Measurements from ENCODE around the gene MCFD2. TPM values are rescaled to one million over a fixed set of nuclear protein-coding genes. Genes with fewer than 3 reads are reported as not detected.

MCFD2 gene
- polyA plus RNA-seq, 1 donor (not counting 4 experiments of a cell fraction or from before 2014, with no cell fraction given), result 132 TPM

GRCh38 chr2:46900381-46900780 lies 15.2 kb downstream of the MCFD2 start:
- Histone ChIP-seq H3K4me3 (ENCODE audit: control insufficient read depth in 2 of 3, extremely low read depth in 1 of 3, insufficient read depth in 2 of 3, low read depth in 1 of 3, low read length in 3 of 3) (no peak overlapping the region), H2AFZ (ENCODE audit: control insufficient read depth, low read length) (no peak overlapping the region), H3K27me3 (ENCODE audit: control insufficient read depth, extremely low read depth, insufficient read depth, low read length) (no peaks in the 10 kb centered on the region), H3K4me1 (ENCODE audit: control insufficient read depth, extremely low read depth, insufficient read depth, low read length) (no peaks in the 10 kb centered on the region), H3K79me2 (ENCODE audit: control insufficient read depth, insufficient read depth, low read length) (no peaks in the 10 kb centered on the region), H3K4me2 (ENCODE audit: control insufficient read depth, extremely low read depth, insufficient read depth, low read depth, low read length) (no peak overlapping the region), H3K36me3 (ENCODE audit: control insufficient read depth in 2 of 2, extremely low read depth in 1 of 2, insufficient read depth in 2 of 2, low read length in 2 of 2) (peaks cover 0 to 3% of the 10 kb centered on the region in 2 experiments), H3K9ac (ENCODE audit: control insufficient read depth, extremely low read depth, insufficient read depth, low read length) (no peak overlapping the region), H3K9me3 (ENCODE audit: control insufficient read depth, low read depth, low read length) (no peaks in the 10 kb centered on the region), H3K9me1 (ENCODE audit: control insufficient read depth, extremely low read depth, insufficient read depth, low read length) (no peaks in the 10 kb centered on the region), H3K27ac (ENCODE audit: control insufficient read depth, insufficient read depth, low read length) (no peak overlapping the region), H4K20me1 (ENCODE audit: control insufficient read depth, extremely low read depth, insufficient read depth, low read length) (no peaks in the 10 kb centered on the region)
- dilution Hi-C loops (cut with MboI; ENCODE audit: extremely low pct_ligation_motif_present, low sequenced_read_pairs), result no loop called here
- FAIRE-seq, result no peak
- DNase-seq (ENCODE audit: low read depth, low spot score), result no peak
- TF ChIP-seq CTCF (optimal IDR thresholded peaks at IDR 0.05 in 1 of 3, IDR thresholded peaks at IDR 0.05 in 1 of 3, conservative IDR thresholded peaks at IDR 0.05 in 1 of 3; ENCODE audit: extremely low read depth in 1 of 3, insufficient read depth in 2 of 3, low read length in 3 of 3), result no peak

- no peaks in the 10 kb centered on the region for H3K27me3 ChIP-seq (ENCODE audit: control insufficient read depth, extremely low read depth, insufficient read depth, low read length)
- dilution Hi-C loops (cut with MboI; ENCODE audit: extremely low pct_ligation_motif_present, low sequenced_read_pairs), result no loop called here
- no peak for FAIRE-seq
- no peaks in the 10 kb centered on the region for H3K36me3 ChIP-seq (ENCODE audit: control insufficient read depth in 2 of 2, extremely low read depth in 1 of 2, insufficient read depth in 2 of 2, low read length in 2 of 2)
- H3K4me3 ChIP-seq (ENCODE audit: control insufficient read depth in 2 of 3, extremely low read depth in 1 of 3, insufficient read depth in 2 of 3, low read depth in 1 of 3, low read length in 3 of 3), result no peak overlapping the region
- no peak for TF ChIP-seq CTCF (optimal IDR thresholded peaks at IDR 0.05 in 1 of 3, IDR thresholded peaks at IDR 0.05 in 1 of 3, conservative IDR thresholded peaks at IDR 0.05 in 1 of 3; ENCODE audit: extremely low read depth in 1 of 3, insufficient read depth in 2 of 3, low read length in 3 of 3)
- H3K9me3 ChIP-seq (ENCODE audit: control insufficient read depth, low read depth, low read length), result no peaks in the 10 kb centered on the region
- no peaks in the 10 kb centered on the region for H3K4me1 ChIP-seq (ENCODE audit: control insufficient read depth, extremely low read depth, insufficient read depth, low read length)
- H4K20me1 ChIP-seq (ENCODE audit: control insufficient read depth, extremely low read depth, insufficient read depth, low read length), result no peaks in the 10 kb centered on the region
- H3K79me2 ChIP-seq (ENCODE audit: control insufficient read depth, insufficient read depth, low read length), result no peaks in the 10 kb centered on the region
- no peak for DNase-seq (ENCODE audit: low read depth, low spot score)
- no peak overlapping the region for H3K27ac ChIP-seq (ENCODE audit: control insufficient read depth, insufficient read depth, low read length)
- no peak overlapping the region for H2AFZ ChIP-seq (ENCODE audit: control insufficient read depth, low read length)
- H3K4me2 ChIP-seq (ENCODE audit: control insufficient read depth, extremely low read depth, insufficient read depth, low read depth, low read length), result no peak overlapping the region
- H3K9ac ChIP-seq (ENCODE audit: control insufficient read depth, extremely low read depth, insufficient read depth, low read length), result no peak overlapping the region
- H3K9me1 ChIP-seq (ENCODE audit: control insufficient read depth, extremely low read depth, insufficient read depth, low read length), result no peaks in the 10 kb centered on the region
These were observed 16.6 kb downstream of the MCFD2 start for GRCh38 chr2:46899053-46899452.
